HEK293T (cell line): ENCODE results near the gene PZP.

ENCODE experiments used
- CTCF ChIA-PET: fragments of 350-600 bp; formaldehyde crosslinking; extraction: SDS; loops from one replicate; lab custom pipeline; 2021; ENCODE audit warnings: antibody characterized with exemption, inconsistent platforms; lab: Yijun Ruan, JAX
- POLR2A ChIA-PET: fragments of 350-600 bp; formaldehyde crosslinking; extraction: SDS; loops from one replicate; lab custom pipeline; 2020; ENCODE audit warnings: antibody characterized with exemption, inconsistent platforms; lab: Yijun Ruan, JAX
- DNase-seq: peaks from one replicate; pipeline ENCODE4 v3.0.0; 2012; ENCODE audit warnings: mixed read lengths; ENCODE audit errors: extremely low spot score
- ARNT ChIP-seq: fragments of 450-650 bp; IDR thresholded peaks from 2 replicates; pipeline ENCODE4 v1.6.1; 2017; ENCODE audit warnings: mild to moderate bottlenecking
- BHLHE40 ChIP-seq: fragments of 450-650 bp; IDR thresholded peaks from 2 replicates; pipeline ENCODE4 v1.6.1; 2016; ENCODE audit warnings: mild to moderate bottlenecking, moderate library complexity, borderline replicate concordance
- CTBP1 ChIP-seq: fragments of 450-650 bp; IDR thresholded peaks from 2 replicates; pipeline ENCODE4 v1.6.1; 2016; ENCODE audit warnings: borderline replicate concordance
- ELF4 ChIP-seq: fragments of 450-650 bp; IDR thresholded peaks from 2 replicates; pipeline ENCODE4 v1.6.1; 2017; ENCODE audit warnings: antibody characterized with exemption
- FOXA1 ChIP-seq: fragments of 450-650 bp; IDR thresholded peaks from 2 replicates; pipeline ENCODE4 v1.6.1; 2016; ENCODE audit warnings: mild to moderate bottlenecking
- FOXK2 ChIP-seq: fragments of 450-650 bp; IDR thresholded peaks from 2 replicates; pipeline ENCODE4 v1.6.1; 2016; ENCODE audit warnings: mild to moderate bottlenecking
- FOXM1 ChIP-seq: fragments of 450-650 bp; IDR thresholded peaks from 2 replicates; pipeline ENCODE4 v1.6.1; 2017; ENCODE audit warnings: mild to moderate bottlenecking, borderline replicate concordance
- HDGF ChIP-seq: fragments of 450-650 bp; IDR thresholded peaks from 2 replicates; pipeline ENCODE4 v1.6.1; 2017; ENCODE audit warnings: antibody characterized with exemption, borderline replicate concordance
- L3MBTL2 ChIP-seq: fragments of 450-650 bp; conservative IDR thresholded peaks from 2 replicates; pipeline ENCODE4 v1.6.1; 2016; ENCODE audit warnings: mild to moderate bottlenecking
- LEF1 ChIP-seq: fragments of 450-650 bp; IDR thresholded peaks from 2 replicates; pipeline ENCODE4 v1.6.1; 2017; ENCODE audit warnings: mild to moderate bottlenecking, borderline replicate concordance
- NFRKB ChIP-seq: fragments of 450-650 bp; IDR thresholded peaks from 2 replicates; pipeline ENCODE4 v1.6.1; 2016; ENCODE audit warnings: mild to moderate bottlenecking, moderate library complexity
- SP1 ChIP-seq: fragments of 450-650 bp; IDR thresholded peaks from 2 replicates; pipeline ENCODE4 v1.6.1; 2017
- SUZ12 ChIP-seq: fragments of 450-650 bp; IDR thresholded peaks from 2 replicates; pipeline ENCODE4 v1.6.1; 2016; ENCODE audit warnings: mild to moderate bottlenecking
- TARDBP ChIP-seq: fragments of 450-650 bp; IDR thresholded peaks from 2 replicates; pipeline ENCODE4 v1.6.1; 2016
- ZNF384 ChIP-seq: fragments of 450-650 bp; IDR thresholded peaks from 2 replicates; pipeline ENCODE4 v1.6.1; 2016
- TF ChIP-seq, protein P1 (sequence below): fragments of 450-650 bp; IDR thresholded peaks from 2 replicates; pipeline ENCODE4 v1.6.1; 2016

The PZP gene

DNA sequence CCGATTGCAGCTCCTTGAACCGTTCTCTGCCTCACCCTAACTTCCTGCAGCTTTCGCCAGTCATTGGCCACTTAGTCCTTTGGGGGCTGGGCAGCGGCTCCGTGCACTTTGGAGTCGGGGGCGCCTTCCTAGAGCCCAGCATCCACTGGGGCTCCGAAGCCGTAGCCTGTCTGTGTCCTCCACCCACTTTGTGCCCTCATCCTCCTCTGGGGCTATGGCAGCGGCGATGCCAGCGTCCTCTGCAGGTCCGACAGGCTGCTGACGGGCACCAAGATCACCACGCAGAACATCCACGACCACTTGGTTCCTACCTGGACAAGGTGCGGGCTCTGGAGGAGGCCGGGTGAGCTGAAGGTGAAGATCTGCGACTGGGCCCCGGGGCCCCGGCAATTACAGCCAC lies 80.7 kb downstream of the PZP start:
- CTCF ChIA-PET: interaction anchor here (1.3 kb wide), 1 partner anchor 8 kb away, joined by 4 read pairs; no protein-coding TSS in a partner anchor
- TF ChIP-seq SUZ12 (no peak), TARDBP (no peak), FOXM1 (no peak), CTBP1 (no peak), L3MBTL2 (no peak), ELF4 (no peak), ZNF384 (no peak), LEF1 (no peak)
- no peak for DNase-seq
- POLR2A ChIA-PET: no interaction called here

DNA sequence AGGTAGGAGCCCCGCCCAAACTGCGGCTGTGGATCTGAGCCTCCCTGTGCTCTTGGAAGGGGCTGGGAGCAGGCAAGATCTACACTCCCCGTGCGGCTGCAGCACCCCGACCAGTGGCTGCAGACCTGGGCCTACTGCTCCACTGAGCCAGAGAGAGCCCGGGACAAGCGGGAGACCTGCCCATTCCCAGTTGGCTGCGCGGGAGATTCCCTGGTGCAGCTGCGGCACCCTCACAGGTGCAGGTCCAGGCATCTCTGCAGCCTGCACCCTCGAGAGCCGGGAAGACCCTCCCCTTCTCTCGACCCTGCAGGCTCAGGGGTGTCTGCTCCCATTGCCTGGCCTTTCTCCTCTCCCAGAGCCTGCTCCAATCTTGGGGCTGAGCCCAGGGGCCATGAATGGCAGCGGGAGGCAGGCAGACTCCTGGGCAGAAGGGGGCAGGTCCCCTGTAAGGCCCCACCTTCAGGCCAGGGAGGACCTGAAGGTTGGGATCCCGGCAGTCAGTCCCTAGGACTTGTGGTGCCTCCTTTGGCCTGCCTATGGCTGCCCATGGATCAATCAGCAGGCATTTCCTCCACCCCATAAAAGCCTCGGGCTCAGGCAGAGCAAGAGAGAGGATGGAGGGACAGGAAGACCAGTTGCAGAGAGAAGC lies 83.7 kb downstream of the PZP start:
- ChIA-PET POLR2A (no interaction called here), CTCF (no interaction called here)
- no peak for DNase-seq
- TF ChIP-seq TARDBP (no peak), FOXA1 (no peak), SUZ12 (no peak), LEF1 (no peak), SP1 (no peak), ELF4 (no peak), L3MBTL2 (no peak), CTBP1 (no peak), HDGF (no peak), ARNT (no peak), FOXK2 (no peak), FOXM1 (no peak), BHLHE40 (no peak), ZNF384 (no peak), NFRKB (no peak)
- TF ChIP-seq, protein P1, sequence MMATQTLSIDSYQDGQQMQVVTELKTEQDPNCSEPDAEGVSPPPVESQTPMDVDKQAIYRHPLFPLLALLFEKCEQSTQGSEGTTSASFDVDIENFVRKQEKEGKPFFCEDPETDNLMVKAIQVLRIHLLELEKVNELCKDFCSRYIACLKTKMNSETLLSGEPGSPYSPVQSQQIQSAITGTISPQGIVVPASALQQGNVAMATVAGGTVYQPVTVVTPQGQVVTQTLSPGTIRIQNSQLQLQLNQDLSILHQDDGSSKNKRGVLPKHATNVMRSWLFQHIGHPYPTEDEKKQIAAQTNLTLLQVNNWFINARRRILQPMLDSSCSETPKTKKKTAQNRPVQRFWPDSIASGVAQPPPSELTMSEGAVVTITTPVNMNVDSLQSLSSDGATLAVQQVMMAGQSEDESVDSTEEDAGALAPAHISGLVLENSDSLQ: no peak

DNA sequence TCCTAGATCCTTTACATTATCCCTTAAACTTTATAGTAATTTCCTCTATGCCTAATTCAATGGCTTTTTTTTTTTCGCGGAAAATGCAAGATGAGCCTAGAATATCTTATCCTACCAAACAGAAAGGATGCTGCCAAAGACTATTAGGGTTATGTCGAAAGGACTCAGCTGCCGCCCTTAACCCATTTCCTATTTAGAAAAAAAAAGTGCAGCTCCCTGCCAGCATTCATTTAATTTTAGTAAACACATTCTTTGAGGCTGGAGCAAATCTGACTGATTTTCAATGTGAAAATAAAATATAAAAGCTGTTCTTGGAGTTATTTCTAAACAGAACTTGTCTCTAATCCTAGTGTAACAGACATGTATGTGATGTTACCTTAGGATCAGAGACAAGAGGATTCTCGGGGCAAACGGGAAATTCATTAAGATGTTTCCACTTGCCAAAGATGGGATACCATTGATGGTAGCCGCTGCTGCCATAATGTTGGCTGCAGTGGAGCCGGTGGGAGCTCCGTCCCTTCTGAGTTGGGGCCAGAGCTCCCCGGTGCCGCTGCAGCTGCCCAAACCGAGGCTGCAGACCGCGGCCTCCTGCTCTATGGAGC lies 84.3 kb downstream of the PZP start:
- CTCF ChIA-PET: no interaction called here
- no peak for DNase-seq
- POLR2A ChIA-PET: no interaction called here
- no peak for TF ChIP-seq CTBP1
- TF ChIP-seq BHLHE40: no peak
- TF ChIP-seq TARDBP: no peak
- TF ChIP-seq ELF4: no peak
- TF ChIP-seq FOXK2: no peak
- TF ChIP-seq SP1: no peak
- no peak for TF ChIP-seq HDGF
- TF ChIP-seq SUZ12: no peak
- TF ChIP-seq L3MBTL2: no peak
- no peak for TF ChIP-seq FOXA1
- no peak for TF ChIP-seq ARNT
- no peak for TF ChIP-seq NFRKB
- TF ChIP-seq LEF1: no peak
- TF ChIP-seq, protein P1: no peak
- no peak for TF ChIP-seq ZNF384
- no peak for TF ChIP-seq FOXM1

DNA sequence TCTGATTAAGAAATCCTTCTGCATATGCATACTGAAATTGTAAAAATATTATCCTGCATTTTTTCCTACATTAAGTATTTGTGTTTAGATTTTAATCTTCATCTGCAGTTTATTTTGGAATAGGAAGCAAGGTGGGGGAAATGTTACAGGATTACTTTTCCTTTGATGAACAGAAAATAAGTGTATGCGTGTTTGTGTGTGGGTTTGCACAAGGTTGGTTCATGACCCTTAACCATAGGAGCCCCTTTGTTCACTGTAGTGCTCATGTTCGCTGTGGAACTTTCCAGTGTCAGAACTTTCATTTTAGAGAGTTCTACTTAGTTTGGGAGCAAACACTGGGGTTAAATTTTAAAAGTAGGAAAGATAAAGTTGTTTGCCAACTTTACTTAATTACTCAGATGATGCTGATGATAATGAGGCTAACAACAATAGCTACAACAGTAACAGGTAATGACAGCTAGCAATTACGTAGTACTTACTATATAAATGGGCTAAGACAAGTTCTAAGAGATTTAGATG lies 86.0 kb downstream of the PZP start:
- DNase-seq: no peak
- CTCF ChIA-PET: no interaction called here
- POLR2A ChIA-PET: no interaction called here
- TF ChIP-seq NFRKB (no peak), SP1 (no peak), CTBP1 (no peak), ZNF384 (no peak), FOXK2 (no peak), FOXA1 (no peak), SUZ12 (no peak), BHLHE40 (no peak), FOXM1 (no peak), LEF1 (no peak), ARNT (no peak), HDGF (no peak), L3MBTL2 (no peak), ELF4 (no peak), TARDBP (no peak)
- TF ChIP-seq, protein P1: no peak

DNA sequence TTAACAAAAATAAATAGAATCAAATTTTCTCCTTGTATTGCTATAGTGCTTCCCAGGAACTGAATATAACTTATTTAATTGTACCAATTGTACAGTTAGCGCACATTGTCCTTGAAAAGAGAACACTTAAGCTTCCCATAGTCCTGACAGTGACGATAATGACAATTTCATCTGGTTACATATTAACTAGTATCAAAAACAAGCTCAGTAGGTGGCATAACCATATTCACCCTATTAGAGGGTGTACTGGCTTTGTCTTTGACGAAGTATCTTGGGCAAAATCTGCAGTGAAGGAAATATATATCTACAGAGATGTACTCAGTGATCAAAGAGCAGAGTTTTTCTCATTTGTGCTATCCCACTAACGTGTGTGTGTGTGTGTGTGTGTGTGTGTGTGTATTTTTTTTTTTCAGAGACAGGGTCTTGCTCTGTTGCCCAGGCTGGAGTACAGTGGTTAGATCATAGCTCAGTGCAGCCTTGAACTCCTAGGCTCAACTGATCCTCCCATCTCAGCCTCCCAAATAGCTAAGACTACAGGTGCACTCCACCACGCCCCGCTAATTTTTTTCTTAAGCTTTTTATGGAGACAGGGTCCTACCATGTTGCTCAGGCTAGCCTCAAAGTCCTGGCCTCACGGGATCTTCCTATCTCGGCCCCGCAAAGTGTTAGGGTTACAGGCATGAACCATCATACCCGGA lies 87.6 kb downstream of the PZP start:
- ChIA-PET CTCF (no interaction called here), POLR2A (no interaction called here)
- no peak for TF ChIP-seq NFRKB
- TF ChIP-seq LEF1: no peak
- TF ChIP-seq HDGF: no peak
- TF ChIP-seq, protein P1: no peak
- no peak for TF ChIP-seq TARDBP
- TF ChIP-seq BHLHE40: no peak
- TF ChIP-seq SP1: no peak
- no peak for TF ChIP-seq ELF4
- TF ChIP-seq SUZ12: no peak
- no peak for TF ChIP-seq FOXM1
- DNase-seq: no peak
